Retina (tissue), 1 donor: ENCODE measurements around the gene LRP5.
"Not testable (repeated sequence)": the region's sequence is repeated elsewhere in the genome, so short reads cannot be mapped to it uniquely, and the experiment has no call there.

Experiments used
- DNase-seq: peaks from one replicate; pipeline ENCODE4 v3.0.0-alpha.2; 2016

The LRP5 gene

GRCh38 chr11:68329978-68330699 is 17.7 kb downstream of the LRP5 start:
- peak; percentile 63 for DNase-seq

GRCh38 chr11:68330700-68331337 is 18.4 kb downstream of the LRP5 start:
- no peak for DNase-seq

DNA sequence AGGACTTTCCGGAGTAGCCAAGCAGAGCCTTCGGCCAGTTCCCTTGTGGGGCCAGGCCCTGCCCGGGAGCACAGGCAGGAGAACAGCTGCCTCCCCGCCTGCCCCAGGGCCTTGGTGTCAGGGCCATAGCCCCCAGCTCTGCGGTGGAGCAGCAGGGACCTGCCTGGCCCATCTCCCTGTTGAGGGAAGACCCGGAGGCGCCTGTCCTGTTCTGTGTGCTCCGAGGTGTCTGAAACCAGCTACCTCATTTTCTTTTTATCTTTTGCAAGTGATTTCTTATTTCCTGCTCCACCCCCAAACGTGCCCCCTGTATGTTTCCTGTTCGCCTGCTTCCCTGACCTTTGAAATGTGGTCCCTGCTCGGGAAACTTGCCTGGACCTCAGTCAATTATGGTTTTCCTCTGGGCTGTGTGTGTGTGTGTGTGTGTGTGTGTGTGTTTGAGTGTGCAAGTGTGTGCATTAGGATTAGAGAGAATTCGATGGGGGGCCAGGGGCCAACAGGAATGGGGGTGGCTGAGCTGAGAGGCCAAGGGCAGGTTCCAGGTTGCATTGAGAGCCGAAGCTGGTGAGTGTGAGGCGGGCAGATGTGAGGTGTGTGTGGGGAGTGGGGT is 19.1 kb downstream of the LRP5 start:
- no peak for DNase-seq

DNA sequence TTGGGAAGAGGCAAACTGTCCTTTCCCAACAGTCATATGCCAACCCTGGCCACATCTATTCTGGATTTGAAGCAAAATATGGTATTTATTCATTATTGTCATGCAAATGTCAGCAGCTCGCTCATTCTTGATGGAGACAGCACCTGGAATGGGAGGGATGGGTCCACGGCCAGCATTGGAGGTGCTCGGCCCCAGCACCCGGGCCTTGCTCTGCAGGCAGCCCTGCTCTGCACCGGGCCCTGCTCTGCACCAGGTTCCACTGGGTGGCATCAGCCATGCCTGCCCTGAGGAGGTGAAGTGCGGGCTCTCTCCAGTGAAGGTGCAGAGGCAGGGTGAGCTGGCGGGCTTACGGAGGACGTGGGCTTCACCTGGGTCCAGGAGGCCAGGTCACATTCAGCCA is 19.8 kb downstream of the LRP5 start:
- DNase-seq = no peak

DNA sequence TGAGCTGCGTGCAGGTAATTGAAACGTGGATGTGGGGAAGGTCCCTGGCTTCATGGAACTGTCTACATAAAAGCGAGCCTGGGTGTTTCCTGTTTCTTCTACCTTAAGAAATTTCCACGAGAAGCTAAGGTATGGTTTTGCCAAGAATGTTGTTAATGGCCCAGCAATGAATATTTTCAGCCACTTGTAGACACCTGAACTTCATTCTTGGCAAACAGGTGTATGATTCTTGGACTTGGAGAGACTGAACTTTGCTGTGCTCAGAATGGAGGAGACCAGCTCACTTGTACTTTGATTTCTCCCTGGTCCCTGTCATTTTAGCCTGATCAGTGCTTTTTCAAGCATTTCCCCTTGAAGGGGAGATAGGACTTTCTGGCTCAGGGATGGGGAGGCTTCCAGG is 20.8 kb downstream of the LRP5 start:
- no peak for DNase-seq

DNA sequence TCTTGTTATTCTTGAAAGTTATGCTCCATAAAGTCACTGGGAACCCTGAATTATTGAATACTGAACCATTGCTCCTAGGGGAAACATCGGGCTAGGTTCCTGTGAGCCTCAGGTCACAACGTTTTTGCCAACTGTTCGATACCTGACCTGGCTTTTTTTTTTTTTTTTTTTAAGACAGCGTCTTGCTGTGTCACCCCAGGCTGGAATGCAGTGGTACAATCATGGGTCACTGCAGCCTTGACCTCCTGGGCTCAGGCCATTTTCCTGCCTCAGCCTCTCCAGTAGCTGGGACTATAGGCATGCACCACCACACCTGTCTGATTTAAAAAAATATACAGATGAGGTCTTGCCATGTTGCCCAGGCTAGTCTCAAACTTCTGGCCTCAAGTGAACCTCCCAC is 22.5 kb downstream of the LRP5 start:
- DNase-seq = no peak

DNA sequence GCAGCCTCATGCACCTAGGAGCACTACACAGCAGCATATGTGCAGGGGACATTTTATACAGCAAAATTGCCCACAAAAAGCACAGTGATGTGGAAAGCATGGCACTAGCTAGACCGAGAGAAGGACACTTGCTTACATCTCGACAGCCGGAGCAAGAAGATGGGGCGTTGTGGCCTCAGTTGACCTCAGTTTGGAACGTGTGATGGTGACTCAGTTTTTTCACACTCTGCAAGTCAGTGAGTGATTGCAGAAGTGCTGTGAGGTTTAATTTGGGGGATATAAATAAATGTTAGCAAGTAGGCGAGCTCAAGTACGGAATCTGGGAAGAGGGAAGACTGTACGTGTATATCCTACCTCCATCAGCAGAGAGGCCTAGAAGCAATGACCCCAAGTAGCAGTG is 23.3 kb downstream of the LRP5 start:
- DNase-seq = no peak

DNA sequence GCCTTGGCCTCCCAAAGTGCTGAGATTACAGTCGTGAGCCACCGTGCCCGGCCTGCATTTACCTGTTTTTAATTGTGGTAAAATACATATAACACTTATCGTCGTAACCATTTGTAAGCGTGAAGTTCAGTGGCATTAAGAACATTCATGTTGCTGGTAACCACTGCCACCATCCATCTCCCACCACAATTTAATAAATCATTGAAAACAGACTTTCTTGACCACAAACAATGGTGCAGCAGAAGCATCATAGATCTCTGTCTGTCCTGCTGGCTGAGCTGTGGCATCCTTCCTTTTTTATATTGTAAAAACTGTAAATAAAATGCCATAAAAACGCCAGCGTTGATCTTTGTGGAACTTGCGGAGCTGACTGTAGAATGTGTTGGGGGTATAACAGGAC is 24.3 kb downstream of the LRP5 start:
- DNase-seq = no peak

DNA sequence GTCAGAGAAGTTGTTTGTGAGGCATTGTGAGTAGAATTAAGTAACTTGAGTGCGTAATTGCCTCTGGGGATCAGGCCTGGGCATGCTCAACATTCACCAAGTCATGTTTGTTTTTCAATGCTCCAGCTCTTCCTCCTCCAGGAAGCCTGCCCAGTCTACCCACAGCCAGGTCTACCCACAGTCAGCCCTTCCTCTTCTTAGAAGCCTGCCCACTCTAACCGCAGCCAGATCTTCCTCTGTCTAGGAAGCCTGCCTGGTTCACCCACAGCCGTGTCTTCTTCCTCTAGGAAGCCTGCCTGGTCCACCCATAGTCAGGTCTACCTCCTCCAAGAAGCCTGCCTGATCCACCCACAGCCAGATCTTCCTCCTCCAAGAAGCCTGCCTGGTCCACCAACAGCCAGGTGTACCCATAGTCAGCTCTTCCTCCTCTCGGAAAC is 25.0 kb downstream of the LRP5 start:
- DNase-seq = no peak

DNA sequence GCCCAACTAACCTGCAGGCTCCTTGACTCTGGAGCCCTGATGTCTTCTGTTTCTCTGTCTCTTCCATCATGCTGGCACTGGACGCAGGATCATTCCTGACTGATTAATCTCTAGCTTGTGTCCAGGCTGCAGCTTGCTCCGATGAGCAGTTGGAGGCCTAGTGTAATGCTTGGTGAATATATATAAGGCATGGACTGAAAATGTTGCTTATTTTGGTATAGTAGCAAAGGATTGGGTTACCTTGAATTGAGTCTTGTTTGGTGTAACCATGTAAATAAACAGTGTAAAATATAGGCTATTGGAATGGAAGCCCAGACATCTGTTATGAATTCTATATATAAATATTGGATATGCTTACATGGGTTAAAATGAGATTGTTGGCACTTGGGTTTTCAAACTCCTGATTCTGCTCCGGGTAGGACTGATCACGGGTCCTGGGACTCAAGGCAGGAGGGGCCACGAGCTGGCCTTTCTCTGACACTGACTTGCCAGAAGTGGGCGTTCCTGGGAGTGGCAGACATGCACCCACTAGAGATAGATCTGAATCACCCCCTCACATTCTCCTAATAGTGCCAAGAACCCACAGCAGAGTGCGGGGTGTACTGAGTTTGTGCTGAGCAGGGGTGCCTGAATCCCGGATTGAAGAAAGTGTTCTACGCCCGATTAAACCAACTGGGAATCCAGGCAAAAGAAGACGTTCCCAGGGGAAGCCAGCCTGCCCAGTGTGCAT is 25.8 kb downstream of the LRP5 start:
- DNase-seq = no peak

- no peak for DNase-seq
These were observed 27.8 kb downstream of the LRP5 start for GRCh38 chr11:68340003-68340767.

DNA sequence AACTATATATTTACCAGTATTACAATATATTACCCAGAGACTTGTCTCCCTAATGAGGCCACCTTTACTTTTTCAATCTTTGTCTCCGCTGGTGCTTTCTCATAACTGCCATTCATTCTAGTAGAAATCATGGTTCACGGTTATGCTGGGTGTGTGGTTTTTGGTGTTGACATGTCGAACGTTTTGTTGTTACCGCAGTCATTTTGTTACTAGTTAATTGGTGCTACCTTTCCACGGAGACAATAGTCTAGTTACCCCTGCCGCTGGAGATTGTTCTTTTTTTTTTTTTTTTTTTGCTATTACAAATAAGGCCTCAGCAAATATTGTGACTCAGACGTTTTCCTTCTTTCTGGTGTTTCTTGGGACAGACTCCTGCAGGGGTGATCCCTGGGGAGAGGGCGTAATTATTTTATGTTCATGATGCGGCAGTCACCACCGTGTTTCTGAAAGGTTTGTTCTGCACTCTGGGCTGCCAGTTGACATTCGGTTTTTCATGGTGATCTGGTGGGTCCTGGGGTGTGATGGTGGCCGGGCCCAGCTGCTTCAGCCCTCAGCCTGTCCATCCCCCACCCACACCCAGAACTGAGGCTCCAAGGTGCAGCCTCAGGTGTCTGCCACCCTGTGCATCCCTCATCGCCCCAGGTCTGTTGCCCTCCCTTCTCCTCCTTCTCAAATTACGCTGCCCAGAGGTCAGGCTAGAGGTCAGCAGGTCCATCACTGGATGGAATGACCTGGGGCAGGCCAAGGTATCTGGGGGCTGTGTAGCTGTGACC is 28.6 kb downstream of the LRP5 start:
- no peak for DNase-seq

GRCh38 chr11:68341557-68342458 is 29.4 kb downstream of the LRP5 start:
- peak; percentile 46 for DNase-seq

- DNase-seq = peak; percentile 45
These were observed 30.2 kb downstream of the LRP5 start for GRCh38 chr11:68342459-68343158.

- no peak for DNase-seq
These were observed 31.4 kb downstream of the LRP5 start for GRCh38 chr11:68343761-68344256.

DNA sequence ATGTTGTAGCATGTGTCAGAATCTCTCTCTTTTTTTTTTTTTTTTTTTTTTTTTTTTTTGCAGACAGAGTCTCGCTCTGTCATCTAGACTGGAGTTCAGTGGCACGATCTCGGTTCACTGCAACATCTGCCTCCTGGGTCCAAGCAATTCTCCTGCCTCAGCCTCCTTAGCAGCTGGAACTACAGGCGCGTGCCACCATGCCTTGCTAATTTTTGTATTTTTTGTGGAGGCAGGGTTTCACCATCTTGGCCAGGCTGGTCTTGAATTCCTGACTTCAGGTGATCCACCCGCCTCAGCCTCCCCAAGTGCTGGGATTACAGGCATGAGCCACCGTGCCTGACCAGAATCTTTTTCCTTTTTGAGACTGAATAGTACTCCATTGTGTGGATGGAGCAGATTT is 32.4 kb downstream of the LRP5 start:
- not testable (repeated sequence) for DNase-seq

GRCh38 chr11:68345776-68346461 is 33.5 kb downstream of the LRP5 start:
- DNase-seq = no peak

DNA sequence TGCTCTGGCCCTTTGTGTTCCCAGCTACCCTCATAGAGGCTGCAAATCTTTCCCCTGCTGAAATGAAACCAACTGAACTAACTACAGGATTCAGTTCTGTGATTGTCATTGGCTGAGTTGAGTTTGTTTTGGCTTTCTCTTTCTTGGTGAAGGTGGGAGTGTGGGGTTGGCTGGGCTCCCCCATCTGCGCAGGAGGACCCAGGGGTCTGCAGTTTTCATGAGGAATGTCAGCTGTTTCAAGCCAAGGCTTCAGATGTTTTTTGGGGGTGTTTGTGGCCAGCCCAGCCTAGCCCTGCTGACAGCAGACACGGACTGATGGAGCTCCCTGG is 34.0 kb downstream of the LRP5 start:
- no peak for DNase-seq

GRCh38 chr11:68347345-68347744 is 35.0 kb downstream of the LRP5 start:
- DNase-seq = no peak

GRCh38 chr11:68347841-68348240 is 35.5 kb downstream of the LRP5 start:
- DNase-seq = no peak
